Transverse colon (tissue), 4 donors: ENCODE data around the gene GINS3.

Experiments used
- CTCF ChIP-seq, 5 experiments: fragments of 200-600 bp in 3 of 5; fragments of 450-650 bp in 2 of 5; sonication (generic) in 3 of 5; IDR thresholded peaks; 1 replicate in 2 of 5; 2 replicates in 3 of 5; pipeline ENCODE4 v1.5.1; 2016 to 2017; ENCODE audit warnings: antibody characterized with exemption in 5 of 5, inconsistent platforms in 3 of 5, mild to moderate bottlenecking in 2 of 5, moderate library complexity in 1 of 5
- EP300 ChIP-seq: sonication (generic); formaldehyde crosslinking; IDR thresholded peaks from one replicate; pipeline ENCODE4 v1.6.1; 2017; ENCODE audit warnings: antibody characterized with exemption, low read depth
- POLR2A ChIP-seq: fragments of 450-650 bp; IDR thresholded peaks from one replicate; pipeline ENCODE4 v1.6.1; 2016; ENCODE audit warnings: antibody characterized with exemption, mild to moderate bottlenecking, moderate library complexity
- POLR2AphosphoS5 ChIP-seq, 3 donors: sonication (generic); formaldehyde crosslinking; IDR thresholded peaks; one replicate each; pipeline ENCODE4 v1.6.1; 2016; ENCODE audit warnings: antibody characterized with exemption in 3 of 3

DNA sequence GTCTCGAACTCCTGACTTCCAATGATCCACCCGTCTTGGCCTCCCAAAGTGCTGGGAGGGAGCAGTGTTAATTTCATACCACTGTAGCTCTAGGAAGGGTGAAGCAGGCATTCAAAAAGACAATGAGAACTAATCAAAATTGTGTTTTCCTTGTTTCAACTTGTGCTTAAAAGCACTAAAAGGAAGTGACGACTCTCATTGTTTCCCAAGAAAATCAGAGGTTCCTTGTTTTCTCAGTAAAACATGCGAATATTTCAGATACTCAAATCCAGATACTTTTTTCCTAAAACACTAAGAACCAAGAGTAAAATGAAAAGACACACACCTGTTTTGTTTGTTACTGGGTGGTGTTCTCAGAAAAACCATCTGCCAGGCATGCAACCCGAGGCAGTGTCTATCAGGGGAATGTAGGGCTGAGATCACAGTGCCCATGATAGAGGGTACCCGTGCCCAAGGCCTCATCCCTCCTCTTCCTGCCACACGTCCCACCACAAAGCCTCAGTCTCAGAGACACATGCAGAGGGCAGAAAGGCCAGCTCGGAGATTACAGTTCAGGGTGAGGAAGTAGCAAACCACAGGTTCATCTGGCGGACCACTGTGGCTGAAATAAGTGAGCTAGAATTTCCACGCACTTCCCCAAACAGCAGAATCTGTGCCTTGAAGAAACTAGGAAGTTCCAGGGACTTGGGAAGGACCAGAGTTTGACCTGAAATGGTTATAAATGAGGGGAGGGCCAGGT is 33.7 kb downstream of the GINS3 start:
- TF ChIP-seq POLR2A (no peak), CTCF (IDR thresholded peaks at IDR 0.05) (no peak), POLR2AphosphoS5 (IDR thresholded peaks at IDR 0.05) (no peak), EP300 (no peak)
